Sigmoid colon (tissue), 7 donors: Measurements from ENCODE around the gene RPS3. TPM values are rescaled to one million over a fixed set of nuclear protein-coding genes. Genes with fewer than 3 reads are reported as not detected.

Experiments
- DNase-seq: peaks from one replicate; pipeline ENCODE4 v3.0.0-alpha.2; 2019
- H3K27ac ChIP-seq, 4 donors: fragments of 200-600 bp; sonication (generic); one replicate each; pipeline ENCODE4 v1.5.1; 2016 to 2019; ENCODE audit warnings: mild to moderate bottlenecking in 1 of 4
- H3K27me3 ChIP-seq, 3 donors: fragments of 200-600 bp; sonication (generic); one replicate each; pipeline ENCODE4 v1.5.1; 2019; ENCODE audit warnings: mild to moderate bottlenecking in 1 of 3
- H3K36me3 ChIP-seq, 4 donors: fragments of 200-600 bp; sonication (generic); one replicate each; pipeline ENCODE4 v1.5.1; 2016 to 2019
- H3K4me1 ChIP-seq, 4 donors: fragments of 200-600 bp; sonication (generic); one replicate each; pipeline ENCODE4 v1.5.1; 2017 to 2019
- H3K4me3 ChIP-seq, 4 donors: fragments of 200-600 bp; sonication (generic); one replicate each; pipeline ENCODE4 v1.5.1; 2017 to 2019; ENCODE audit warnings: mild to moderate bottlenecking in 2 of 4, moderate library complexity in 1 of 4
- H3K9me3 ChIP-seq, 4 donors: fragments of 200-600 bp in 3 of 4; sonication (generic) in 3 of 4; one replicate each; pipeline versions ENCODE4 v1.5.1 to v1.6.1; 2013 to 2019
- CTCF ChIP-seq, 4 experiments: fragments of 450-650 bp in 3 of 4; fragments of 200-600 bp in 1 of 4; IDR thresholded peaks; one replicate each; pipeline ENCODE4 v1.5.1; 2016 to 2019; ENCODE audit warnings: antibody characterized with exemption in 4 of 4, mild to moderate bottlenecking in 3 of 4, moderate library complexity in 2 of 4
- EP300 ChIP-seq, 4 donors: sonication (generic); formaldehyde crosslinking; IDR thresholded peaks; one replicate each; pipeline ENCODE4 v1.6.1; 2017; ENCODE audit warnings: antibody characterized with exemption in 4 of 4
- POLR2A ChIP-seq, 2 donors: fragments of 450-650 bp; IDR thresholded peaks; one replicate each; pipeline ENCODE4 v1.6.1; 2016; ENCODE audit warnings: antibody characterized with exemption in 2 of 2, mild to moderate bottlenecking in 2 of 2, moderate library complexity in 2 of 2
- POLR2AphosphoS5 ChIP-seq, 4 donors: sonication (generic); formaldehyde crosslinking; IDR thresholded peaks; one replicate each; pipeline ENCODE4 v1.6.1; 2017; ENCODE audit warnings: antibody characterized with exemption in 4 of 4
- WGBS, 2 donors: extraction: QIAGEN DNeasy Blood & Tissue Kit; methylation state at CpG; one replicate each; pipeline ENCODE4 v1.1.7; 2013; 5-methylcytosine and 5-hydroxymethylcytosine counted together
- intact Hi-C: fragments of 100-400 bp; cut with DNase I; formaldehyde crosslinking; loops from one replicate; pipeline ENCODE4 v1.15.1; 2023
- polyA plus RNA-seq, 3 donors: library from polyadenylated mRNA; stranded (reverse); fragments of 200-250 nt; gene quantifications; one replicate each; pipeline ENCODE4 v1.2.3, GENCODE V29; 2013
- total RNA-seq, 4 donors: library from RNA; depleted of rRNA; stranded (reverse); fragments of >200 nt; gene quantifications; one replicate each; pipeline ENCODE4 v1.1.0, GENCODE V29; 2016
- donor health status: healthy with polysubstance abuse.
- donor health status: Bipolar disorder and iron deficiency.
- donor health status: healthy.

RPS3 gene
- total and polyA plus RNA-seq, 7 donors = 967 to 4,083 (median 2,377) TPM

DNA sequence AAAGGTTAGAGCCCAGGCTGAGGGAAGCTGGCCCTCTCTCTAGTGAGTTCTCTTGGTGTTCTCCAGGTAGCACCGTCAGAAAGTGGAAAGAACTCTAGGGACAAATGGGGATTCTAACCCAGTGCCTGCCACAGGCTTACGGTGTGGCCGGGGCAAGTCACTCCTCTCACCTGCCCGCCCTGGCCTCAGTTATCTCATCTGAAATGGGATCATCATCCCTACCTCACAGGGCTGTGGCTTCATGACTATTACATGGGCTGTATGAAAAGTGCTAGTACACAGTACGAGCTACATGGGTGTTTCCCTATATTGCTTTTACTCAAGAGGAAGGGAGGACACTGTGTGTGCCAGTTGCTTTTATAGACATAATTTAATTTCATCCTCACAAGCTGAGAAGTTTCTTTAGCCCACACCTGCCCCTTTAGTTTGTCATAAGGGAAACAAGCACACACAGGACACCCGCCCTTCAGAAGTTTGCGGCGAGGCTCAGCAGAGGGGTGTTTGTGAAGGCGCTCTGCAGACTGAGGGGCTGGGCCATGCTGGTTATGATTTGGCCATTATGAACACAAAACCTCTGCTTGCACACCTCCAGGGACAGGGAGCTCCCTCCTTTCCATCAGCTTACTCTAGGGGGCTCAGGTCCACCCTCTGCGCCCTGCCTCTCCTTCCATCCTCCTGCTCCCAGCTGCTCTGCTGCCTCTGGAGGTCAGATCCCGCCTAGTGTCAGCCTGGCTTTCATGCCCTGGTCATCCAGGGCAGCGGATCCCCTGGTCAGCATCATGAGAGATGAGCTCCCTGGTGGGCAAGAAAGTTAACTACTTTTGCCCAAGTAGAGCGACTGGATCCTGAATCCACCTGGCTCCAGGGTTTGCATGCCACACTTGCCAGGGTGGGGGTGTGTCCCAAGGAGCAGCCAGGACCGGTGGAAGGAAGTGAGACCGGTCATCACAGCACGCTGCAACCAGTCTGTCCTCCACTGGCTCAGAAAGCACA is 32.5 kb downstream of the RPS3 start:
- peaks cover 0 to 29% (median 18%) of the 10 kb centered on the region in 4 donors for H3K4me1 ChIP-seq
- 23 to 49% methylated on average over 16 of the region's 16 CpGs for WGBS, 2 donors
- intact Hi-C loops = no loop called here
- peaks cover 0 to 4% (median 0%) of the 10 kb centered on the region in 4 donors for H3K9me3 ChIP-seq
- DNase-seq = no peak
- no peak overlapping the region for H3K27ac ChIP-seq
- H3K36me3 ChIP-seq = no peaks in the 10 kb centered on the region
- H3K27me3 ChIP-seq = peaks cover 9 to 49% (median 44%) of the 10 kb centered on the region in 3 donors
- TF ChIP-seq CTCF (IDR thresholded peaks at IDR 0.05) (no peak), POLR2A (IDR thresholded peaks at IDR 0.05) (no peak), EP300 (IDR thresholded peaks at IDR 0.05) (no peak), POLR2AphosphoS5 (IDR thresholded peaks at IDR 0.05) (no peak)
- H3K4me3 ChIP-seq = no peak overlapping the region

DNA sequence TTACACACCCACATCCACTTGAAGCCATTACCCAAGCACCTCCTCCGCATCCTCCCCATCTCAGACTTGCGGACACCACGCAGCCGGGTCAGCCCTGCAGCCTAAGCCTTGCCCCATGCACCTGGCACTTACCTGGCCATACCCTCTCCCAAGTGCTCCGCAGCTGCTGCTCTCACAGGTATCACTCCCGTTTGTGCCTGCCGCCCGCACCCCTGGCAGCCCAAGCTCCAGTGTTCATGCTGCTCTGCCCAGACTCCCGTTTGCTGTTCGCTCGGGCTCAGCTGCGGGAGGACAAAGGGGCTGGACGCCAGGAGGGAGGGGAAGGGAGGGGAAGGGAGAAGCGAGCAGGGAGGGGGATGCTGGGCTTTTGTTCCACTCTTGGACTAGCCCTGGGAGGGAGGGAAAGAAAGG is 33.6 kb downstream of the RPS3 start, which contains the start of gene KLHL35:
Gene KLHL35 (minus strand): TSS at position 293 of the 411 bp plus-strand sequence. CDS start 2,574 bp downstream, outside the sequence.
- TF ChIP-seq CTCF (IDR thresholded peaks at IDR 0.05) (no peak), EP300 (IDR thresholded peaks at IDR 0.05) (no peak), POLR2A (IDR thresholded peaks at IDR 0.05) (no peak), POLR2AphosphoS5 (IDR thresholded peaks at IDR 0.05) (no peak)
- Histone ChIP-seq H3K4me3 (no peak within 1 kb of the TSS), H3K9me3 (peaks cover 0 to 4% (median 0%) of the 10 kb centered on the region in 4 donors), H3K36me3 (no peaks in the 10 kb centered on the region), H3K27ac (no peak within 1 kb of the TSS), H3K4me1 (peaks cover 0 to 27% (median 18%) of the 10 kb centered on the region in 4 donors), H3K27me3 (peaks cover 9 to 49% (median 44%) of the 10 kb centered on the region in 3 donors)
- no peak for DNase-seq
- WGBS, 2 donors = 20 to 31% methylated on average over 14 of the region's 14 CpGs
- intact Hi-C loops = no loop called here

- H3K4me3 ChIP-seq = no peak overlapping the region
- H3K27ac ChIP-seq = no peak overlapping the region
- H3K9me3 ChIP-seq = peaks cover 0 to 4% (median 0%) of the 10 kb centered on the region in 4 donors
- peaks cover 9 to 47% (median 40%) of the 10 kb centered on the region in 3 donors for H3K27me3 ChIP-seq
- no peaks in the 10 kb centered on the region for H3K36me3 ChIP-seq
- H3K4me1 ChIP-seq = peaks cover 0 to 24% (median 16%) of the 10 kb centered on the region in 4 donors
- TF ChIP-seq CTCF (IDR thresholded peaks at IDR 0.05) = no peak
- no peak for TF ChIP-seq POLR2A (IDR thresholded peaks at IDR 0.05)
- TF ChIP-seq EP300 (IDR thresholded peaks at IDR 0.05) = no peak
- TF ChIP-seq POLR2AphosphoS5 (IDR thresholded peaks at IDR 0.05) = no peak
- WGBS, 2 donors = 53 to 76% methylated on average over 6 of the region's 6 CpGs
- DNase-seq = no peak
- intact Hi-C loops = no loop called here
Measured at GRCh38 chr11:75433443-75433842, 34.1 kb downstream of the RPS3 start.

DNA sequence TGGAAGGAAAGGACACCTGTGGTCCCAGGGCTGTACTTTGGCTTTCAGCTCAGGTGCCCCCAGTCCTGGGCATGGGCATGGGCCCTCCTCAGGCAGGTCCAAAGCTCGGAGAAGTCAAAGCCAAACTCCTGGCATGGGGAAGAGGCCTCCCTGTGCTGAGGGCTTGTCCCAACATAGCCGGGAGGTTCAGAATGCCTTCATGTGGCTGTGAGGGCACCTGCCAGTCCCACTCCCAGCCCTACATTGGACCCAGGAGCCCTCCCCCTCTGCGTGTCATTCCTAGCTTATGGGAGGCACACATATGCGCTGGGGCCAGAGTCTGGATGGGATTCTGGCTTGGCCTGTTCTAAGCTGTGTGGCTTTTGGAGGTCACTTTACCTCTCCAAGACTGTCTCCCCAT is 34.7 kb downstream of the RPS3 start:
- peaks cover 0 to 19% (median 11%) of the 10 kb centered on the region in 4 donors for H3K4me1 ChIP-seq
- intact Hi-C loops = no loop called here
- DNase-seq = no peak
- H3K27ac ChIP-seq = no peak overlapping the region
- peaks cover 9 to 41% (median 37%) of the 10 kb centered on the region in 3 donors for H3K27me3 ChIP-seq
- 90 to 91% methylated on average over 4 of the region's 4 CpGs for WGBS, 2 donors
- H3K9me3 ChIP-seq = peaks cover 0 to 4% (median 0%) of the 10 kb centered on the region in 4 donors
- no peaks in the 10 kb centered on the region for H3K36me3 ChIP-seq
- no peak overlapping the region for H3K4me3 ChIP-seq
- TF ChIP-seq POLR2AphosphoS5 (IDR thresholded peaks at IDR 0.05) (no peak), POLR2A (IDR thresholded peaks at IDR 0.05) (no peak), EP300 (IDR thresholded peaks at IDR 0.05) (no peak), CTCF (IDR thresholded peaks at IDR 0.05) (no peak)
